Measurements from ENCODE around the gene NDFIP1. TPM values are rescaled to one million over a fixed set of nuclear protein-coding genes. Genes with fewer than 3 reads are reported as not detected.

NDFIP1 gene
- total RNA-seq, 1 donor from 2014 or later = 70.5 TPM

DNA sequence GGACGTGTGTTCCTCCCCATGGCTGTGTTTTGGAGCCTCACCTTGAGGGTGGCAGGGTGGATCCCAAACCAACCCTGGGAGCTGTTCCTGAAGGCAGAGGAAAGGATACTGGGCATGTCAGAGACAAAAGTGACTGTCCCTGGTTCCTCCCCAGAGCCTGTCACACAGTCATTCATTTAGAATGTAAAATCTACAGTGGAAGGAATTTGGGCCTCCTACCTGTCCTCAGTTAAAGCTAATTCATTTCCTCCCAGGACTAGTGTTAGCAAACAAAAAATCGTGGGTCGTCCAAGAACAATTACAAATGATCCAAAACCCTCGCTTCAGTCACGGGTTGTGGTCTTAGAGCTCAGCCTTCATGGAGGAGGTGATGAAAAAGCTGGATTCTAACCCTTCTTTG, 83.2 kb downstream of the NDFIP1 start:
- H3K27ac ChIP-seq = no peak overlapping the region
- H3K27me3 ChIP-seq (ENCODE audit: low read depth) = no peaks in the 10 kb centered on the region
- no peak for TF ChIP-seq CTCF (IDR thresholded peaks at IDR 0.05)
- no peaks in the 10 kb centered on the region for H3K36me3 ChIP-seq
- intact Hi-C loops (cut with DNase I) = no loop called here
- ATAC-seq (no peak), DNase-seq (no peak)
- H3K4me3 ChIP-seq = no peak overlapping the region
- peaks cover 9% of the 10 kb centered on the region for H3K4me1 ChIP-seq
- H3K9me3 ChIP-seq = no peaks in the 10 kb centered on the region

- Histone ChIP-seq H3K4me1 (peaks cover 2% of the 10 kb centered on the region), H3K27ac (no peak overlapping the region), H3K36me3 (no peaks in the 10 kb centered on the region), H3K4me3 (no peak overlapping the region), H3K27me3 (ENCODE audit: low read depth) (no peaks in the 10 kb centered on the region), H3K9me3 (no peaks in the 10 kb centered on the region)
- ATAC-seq = no peak
- DNase-seq = no peak
- no peak for TF ChIP-seq CTCF (IDR thresholded peaks at IDR 0.05)
- intact Hi-C loops (cut with DNase I) = no loop called here
Observed at GRCh38 chr5:142192286-142193113, 83.9 kb downstream of the NDFIP1 start.

DNA sequence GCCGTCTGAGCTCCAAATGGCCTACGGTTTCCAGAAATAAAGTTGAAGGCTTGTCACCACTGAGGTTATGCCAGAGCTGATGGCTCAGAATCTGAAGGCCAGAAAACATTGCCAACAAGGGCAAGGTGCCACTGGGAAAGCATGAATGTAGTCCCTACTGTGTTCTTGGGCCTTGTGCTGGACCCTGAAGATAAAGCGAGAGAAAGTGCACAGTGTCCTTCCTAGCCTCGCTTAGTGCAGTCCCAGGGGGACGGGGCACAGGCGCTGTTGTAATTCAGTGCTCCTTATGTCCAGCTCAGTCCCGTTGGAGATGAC, 84.5 kb downstream of the NDFIP1 start:
- no peak for DNase-seq

GRCh38 chr5:142197098-142197497, 88.5 kb downstream of the NDFIP1 start:
- no peaks in the 10 kb centered on the region for H3K27me3 ChIP-seq (ENCODE audit: low read depth)
- no peaks in the 10 kb centered on the region for H3K36me3 ChIP-seq
- no peak overlapping the region for H3K4me3 ChIP-seq
- DNase-seq = no peak
- no peak for TF ChIP-seq CTCF (IDR thresholded peaks at IDR 0.05)
- ATAC-seq = no peak
- H3K4me1 ChIP-seq = no peaks in the 10 kb centered on the region
- no peak overlapping the region for H3K27ac ChIP-seq
- intact Hi-C loops (cut with DNase I) = no loop called here
- H3K9me3 ChIP-seq = no peaks in the 10 kb centered on the region

More for the DNA sequence above, 84.5 kb downstream of the NDFIP1 start:
- no peak for TF ChIP-seq CTCF (IDR thresholded peaks at IDR 0.05)
- H3K27me3 ChIP-seq (ENCODE audit: low read depth) = no peaks in the 10 kb centered on the region
- no peaks in the 10 kb centered on the region for H3K9me3 ChIP-seq
- no peaks in the 10 kb centered on the region for H3K4me1 ChIP-seq
- no peak overlapping the region for H3K27ac ChIP-seq
- H3K36me3 ChIP-seq = no peaks in the 10 kb centered on the region
- intact Hi-C loops (cut with DNase I) = no loop called here
- no peak overlapping the region for H3K4me3 ChIP-seq
- ATAC-seq = no peak

DNA sequence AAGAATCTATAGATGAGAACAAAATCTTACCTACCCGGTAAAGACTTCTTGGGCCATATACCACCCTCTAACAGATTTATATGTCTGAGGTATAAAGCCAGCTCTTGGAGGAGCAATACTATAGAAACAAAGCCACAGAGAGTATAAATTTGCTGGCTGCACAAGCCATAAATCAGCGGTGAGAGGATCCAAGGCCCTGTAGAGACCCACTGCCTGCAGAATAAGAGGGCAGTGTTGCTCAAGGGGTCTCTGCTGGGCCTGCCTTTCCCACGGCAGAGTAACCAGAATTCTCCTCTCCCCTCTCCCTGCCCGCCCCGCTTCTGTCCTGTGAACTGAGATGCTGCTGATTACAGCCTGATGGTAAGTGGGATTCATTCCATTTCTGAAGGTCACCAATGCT, 89.2 kb downstream of the NDFIP1 start:
- no peak for TF ChIP-seq CTCF (IDR thresholded peaks at IDR 0.05)
- Histone ChIP-seq H3K4me3 (no peak overlapping the region), H3K27me3 (ENCODE audit: low read depth) (no peaks in the 10 kb centered on the region), H3K27ac (no peak overlapping the region), H3K9me3 (no peaks in the 10 kb centered on the region), H3K4me1 (no peaks in the 10 kb centered on the region), H3K36me3 (no peaks in the 10 kb centered on the region)
- ATAC-seq (no peak), DNase-seq (no peak)
- intact Hi-C loops (cut with DNase I) = no loop called here
